ENCODE data around the gene SLC2A4. TPM values are rescaled to one million over a fixed set of nuclear protein-coding genes. Genes with fewer than 3 reads are reported as not detected.
A peak's percentile ranks its signal among the peaks of the same experiment; 100 is the strongest.

Gene SLC2A4
- polyA plus RNA-seq, 3 donors, result not detected

GRCh38 chr17:7233701-7234082 is 47.8 kb upstream of the SLC2A4 start:
- WGBS (ENCODE audit: insufficient coverage), result 0% methylated on average over 8 of the region's 9 CpGs
- peak overlapping the region; percentile 87 for H2AFZ ChIP-seq (ENCODE audit: insufficient read depth, low read depth, low read length, poor library complexity, severe bottlenecking)
- peaks cover 37% of the 10 kb centered on the region for H4K20me1 ChIP-seq (ENCODE audit: insufficient read depth, low read length)
- no peak for TF ChIP-seq CTCF (IDR thresholded peaks at IDR 0.05)
- H3K4me1 Mint-ChIP-seq, result peaks cover 54% of the 10 kb centered on the region
- H3K9me3 Mint-ChIP-seq, result peaks cover 0 to 1% (median 0%) of the 10 kb centered on the region in 7 donors
- no peaks in the 10 kb centered on the region for H3K9me3 ChIP-seq (replicated peaks in 1 of 2; ENCODE audit: control insufficient read depth in 1 of 2, insufficient read depth in 1 of 2, low read length in 2 of 2)
- H3K27me3 ChIP-seq (ENCODE audit: control insufficient read depth in 2 of 2, insufficient read depth in 2 of 2, low read length in 2 of 2), result no peaks in the 10 kb centered on the region
- H3K9ac ChIP-seq (ENCODE audit: insufficient read depth, low read length, poor library complexity, severe bottlenecking), result peak overlapping the region; percentile 78
- DNase-seq, result no peak
- H3K27ac ChIP-seq (ENCODE audit: low read depth in 1 of 2, low read length in 2 of 2), result peak overlapping the region; percentile 50 to 76
- peak overlapping the region; percentile 81 to 90 (median 86) for H3K4me3 ChIP-seq (replicated peaks in 1 of 3; ENCODE audit: low read depth in 2 of 3, low read length in 3 of 3)
- peak overlapping the region; percentile 90 to 94 for H3K4me3 Mint-ChIP-seq
- H3K27ac Mint-ChIP-seq, result peak overlapping the region in 6 of 7 donors; percentile 57 to 92 (median 86)
- H3K36me3 Mint-ChIP-seq, result peaks cover 42 to 47% of the 10 kb centered on the region in 2 donors
- peaks cover 0 to 2% (median 0%) of the 10 kb centered on the region in 3 donors for H3K27me3 Mint-ChIP-seq (ENCODE audit: low read depth in 3 of 3)
- H3K4me2 ChIP-seq (replicated peaks; ENCODE audit: extremely low read depth, low read length, poor library complexity, severe bottlenecking), result peak overlapping the region; percentile 79
- H3K4me1 ChIP-seq (ENCODE audit: control insufficient read depth in 1 of 2, insufficient read depth in 2 of 2, low read length in 2 of 2), result peaks cover 50 to 60% of the 10 kb centered on the region in 2 donors
- peaks cover 35 to 43% of the 10 kb centered on the region in 2 donors for H3K36me3 ChIP-seq (replicated peaks in 1 of 2; ENCODE audit: control insufficient read depth in 1 of 2, insufficient read depth in 2 of 2, low read length in 2 of 2)
- intact Hi-C loops (cut with micrococcal nuclease), result loop anchor here in 1 of 2 donors (2.0 to 10.0 kb wide), 2 partner anchors 19 to 251 kb away; partner anchors contain the start of genes POLR2A and SLC35G6
- peaks cover 69% of the 10 kb centered on the region for H3K79me2 ChIP-seq (ENCODE audit: insufficient read depth, low read length)

- H3K9ac ChIP-seq (ENCODE audit: insufficient read depth, low read length, poor library complexity, severe bottlenecking), result peak within 1 kb of the TSS; percentile 78
- H2AFZ ChIP-seq (ENCODE audit: insufficient read depth, low read depth, low read length, poor library complexity, severe bottlenecking), result peak within 1 kb of the TSS; percentile 87
- no peaks in the 10 kb centered on the region for H3K9me3 ChIP-seq (replicated peaks in 1 of 2; ENCODE audit: control insufficient read depth in 1 of 2, insufficient read depth in 1 of 2, low read length in 2 of 2)
- Mint-ChIP-seq H3K27ac (peak within 1 kb of the TSS; percentile 76 to 92 (median 86)), H3K27me3 (ENCODE audit: low read depth in 3 of 3) (peaks cover 0 to 2% (median 0%) of the 10 kb centered on the region in 3 donors), H3K4me1 (peaks cover 54% of the 10 kb centered on the region), H3K36me3 (peaks cover 36 to 41% of the 10 kb centered on the region in 2 donors), H3K9me3 (peaks cover 0 to 1% (median 0%) of the 10 kb centered on the region in 7 donors), H3K4me3 (peak within 1 kb of the TSS; percentile 90 to 94)
- H4K20me1 ChIP-seq (ENCODE audit: insufficient read depth, low read length), result peaks cover 37% of the 10 kb centered on the region
- TF ChIP-seq CTCF (IDR thresholded peaks at IDR 0.05), result no peak
- peak within 1 kb of the TSS; percentile 81 to 90 (median 86) for H3K4me3 ChIP-seq (replicated peaks in 1 of 3; ENCODE audit: low read depth in 2 of 3, low read length in 3 of 3)
- WGBS (ENCODE audit: insufficient coverage), result 0% methylated on average over 63 of the region's 72 CpGs
- peak within 1 kb of the TSS; percentile 50 to 76 for H3K27ac ChIP-seq (ENCODE audit: low read depth in 1 of 2, low read length in 2 of 2)
- intact Hi-C loops (cut with micrococcal nuclease), result loop anchor here in 1 of 2 donors (2.0 to 10.0 kb wide), 2 partner anchors 20 to 250 kb away; partner anchors contain the start of genes POLR2A and SLC35G6
- DNase-seq, result peak; percentile 92 to 93 (median 93)
- no peaks in the 10 kb centered on the region for H3K27me3 ChIP-seq (ENCODE audit: control insufficient read depth in 2 of 2, insufficient read depth in 2 of 2, low read length in 2 of 2)
- H3K36me3 ChIP-seq (replicated peaks in 1 of 2; ENCODE audit: control insufficient read depth in 1 of 2, insufficient read depth in 2 of 2, low read length in 2 of 2), result peaks cover 29 to 36% of the 10 kb centered on the region in 2 donors
- peaks cover 50 to 60% of the 10 kb centered on the region in 2 donors for H3K4me1 ChIP-seq (ENCODE audit: control insufficient read depth in 1 of 2, insufficient read depth in 2 of 2, low read length in 2 of 2)
- peak within 1 kb of the TSS; percentile 79 for H3K4me2 ChIP-seq (replicated peaks; ENCODE audit: extremely low read depth, low read length, poor library complexity, severe bottlenecking)
- H3K79me2 ChIP-seq (ENCODE audit: insufficient read depth, low read length), result peaks cover 75% of the 10 kb centered on the region
Observed at GRCh38 chr17:7234083-7234951, 47.2 kb upstream of the SLC2A4 start, which contains the start of gene DVL2. Gene DVL2, minus strand, starts transcription at chr17:7234517. Its CDS starts 255 bp downstream, at chr17:7234262.
